H9 (cell line): ENCODE measurements around the gene SCFD2. TPM values are rescaled to one million over a fixed set of nuclear protein-coding genes. Genes with fewer than 3 reads are reported as not detected.

Source experiments
- DNase-seq: peaks from one replicate; pipeline ENCODE4 v3.0.0-alpha.2; 2017
- H2AFZ ChIP-seq: one replicate; pipeline ENCODE4 v1.6.1; 2013; ENCODE audit warnings: mild to moderate bottlenecking, low read length, control low read depth, moderate library complexity
- H2AK5ac ChIP-seq: 2 replicates; pipeline ENCODE4 v1.6.1; 2013; ENCODE audit warnings: low read length, control low read depth, mixed read lengths; ENCODE audit not compliant: insufficient read length
- H2BK120ac ChIP-seq: one replicate; pipeline ENCODE4 v1.6.1; 2013; ENCODE audit warnings: low read depth, mild to moderate bottlenecking, low read length, control low read depth, inconsistent platforms; ENCODE audit not compliant: poor library complexity, severe bottlenecking
- H2BK12ac ChIP-seq: 2 replicates; pipeline ENCODE4 v1.6.1; 2013; ENCODE audit warnings: low read length, control low read depth, mixed read lengths, low read depth; ENCODE audit not compliant: insufficient read length
- H2BK15ac ChIP-seq: 2 replicates; pipeline ENCODE4 v1.6.1; 2013; ENCODE audit warnings: low read depth, low read length, control low read depth
- H2BK20ac ChIP-seq: one replicate; pipeline ENCODE4 v1.6.1; 2013; ENCODE audit warnings: low read depth, mild to moderate bottlenecking, low read length, control low read depth, inconsistent platforms; ENCODE audit not compliant: poor library complexity, severe bottlenecking
- H2BK5ac ChIP-seq: 2 replicates; pipeline ENCODE4 v1.6.1; 2013; ENCODE audit warnings: low read length, control low read depth, mixed read lengths; ENCODE audit not compliant: insufficient read length
- H3K14ac ChIP-seq: 2 replicates; pipeline ENCODE4 v1.6.1; 2013; ENCODE audit warnings: low read length, control low read depth; ENCODE audit not compliant: insufficient read depth
- H3K18ac ChIP-seq: 2 replicates; pipeline ENCODE4 v1.6.1; 2013; ENCODE audit warnings: low read depth, mild to moderate bottlenecking, mixed read lengths, low read length, control low read depth; ENCODE audit not compliant: insufficient read length
- H3K23ac ChIP-seq: 2 replicates; pipeline ENCODE4 v1.6.1; 2013; ENCODE audit warnings: low read length, control low read depth, mixed read lengths, low read depth; ENCODE audit not compliant: insufficient read length
- H3K23me2 ChIP-seq: 2 replicates; pipeline ENCODE4 v1.6.1; 2013; ENCODE audit warnings: low read depth, mild to moderate bottlenecking, mixed read lengths, low read length, control low read depth; ENCODE audit not compliant: insufficient read length, poor library complexity, severe bottlenecking
- H3K27ac ChIP-seq: 2 replicates; pipeline ENCODE4 v1.5.1; 2013; ENCODE audit warnings: low read length, control low read depth, mixed read lengths, low read depth; ENCODE audit not compliant: insufficient read length
- H3K27me3 ChIP-seq: 2 replicates; pipeline ENCODE4 v1.6.1; 2013; ENCODE audit warnings: low read length, control low read depth, inconsistent platforms; ENCODE audit not compliant: insufficient read depth
- H3K4ac ChIP-seq: 2 replicates; pipeline ENCODE4 v1.6.1; 2013; ENCODE audit warnings: low read depth, mild to moderate bottlenecking, control low read depth, inconsistent platforms, low read length, moderate library complexity
- H3K4me1 ChIP-seq: 2 replicates; pipeline ENCODE4 v1.6.1; 2013; ENCODE audit warnings: low read length, control low read depth, inconsistent platforms; ENCODE audit not compliant: insufficient read depth
- H3K4me2 ChIP-seq: 2 replicates; pipeline ENCODE4 v1.6.1; 2013; ENCODE audit warnings: low read length, control low read depth, mixed read lengths; ENCODE audit not compliant: insufficient read length, insufficient read depth
- H3K56ac ChIP-seq: 2 replicates; pipeline ENCODE4 v1.6.1; 2013; ENCODE audit warnings: low read depth, mild to moderate bottlenecking, mixed read lengths, low read length, control low read depth; ENCODE audit not compliant: insufficient read length
- H3K79me1 ChIP-seq: 2 replicates; pipeline ENCODE4 v1.6.1; 2013; ENCODE audit warnings: low read depth, mild to moderate bottlenecking, moderate library complexity, low read length, control low read depth, inconsistent platforms; ENCODE audit not compliant: insufficient read depth, poor library complexity, severe bottlenecking
- H3K79me2 ChIP-seq: 2 replicates; pipeline ENCODE4 v1.6.1; 2013; ENCODE audit warnings: low read length, control low read depth, inconsistent platforms; ENCODE audit not compliant: insufficient read depth
- H3K9ac ChIP-seq: 2 replicates; pipeline ENCODE4 v1.6.1; 2013; ENCODE audit warnings: low read length, control low read depth, mixed read lengths; ENCODE audit not compliant: insufficient read length; ENCODE audit errors: extremely low read depth
- H3K9me3 ChIP-seq: one replicate; pipeline ENCODE4 v1.6.1; 2013; ENCODE audit warnings: low read depth, low read length, inconsistent platforms; ENCODE audit not compliant: control insufficient read depth
- H3T11ph ChIP-seq: one replicate; pipeline ENCODE4 v1.6.1; 2013; ENCODE audit warnings: mild to moderate bottlenecking, low read length, control low read depth, inconsistent platforms
- H4K20me1 ChIP-seq: one replicate; pipeline ENCODE4 v1.6.1; 2013; ENCODE audit not compliant: control insufficient read depth, insufficient read length, insufficient read depth
- H4K5ac ChIP-seq: 2 replicates; pipeline ENCODE4 v1.6.1; 2013; ENCODE audit warnings: low read depth, mild to moderate bottlenecking, mixed read lengths, low read length, control low read depth; ENCODE audit not compliant: insufficient read length
- H4K8ac ChIP-seq: replicated peaks from 2 replicates; pipeline ENCODE4 v1.6.1; 2013; ENCODE audit warnings: low read length, control low read depth, mixed read lengths, low read depth; ENCODE audit not compliant: insufficient read length
- H4K91ac ChIP-seq: 2 replicates; pipeline ENCODE4 v1.6.1; 2013; ENCODE audit warnings: low read depth, mild to moderate bottlenecking, moderate library complexity, mixed read lengths, low read length, control low read depth; ENCODE audit not compliant: insufficient read length
- H3K27ac Mint-ChIP-seq, 3 experiments: 2 replicates in 2 of 3; 3 replicates in 1 of 3; pipeline ENCODE4 v1.8.0; 2020 to 2021; ENCODE audit warnings: mixed read lengths in 3 of 3, mild to moderate bottlenecking in 1 of 3, moderate library complexity in 1 of 3
- H3K27me3 Mint-ChIP-seq: 2 replicates; pipeline ENCODE4 v1.8.0; 2021; ENCODE audit warnings: low read depth, mild to moderate bottlenecking, moderate library complexity, mixed read lengths
- H3K36me3 Mint-ChIP-seq, 3 experiments: 2 replicates in 2 of 3; 3 replicates in 1 of 3; pipeline ENCODE4 v1.8.0; 2020 to 2021; ENCODE audit warnings: low read depth in 3 of 3, mixed read lengths in 3 of 3; ENCODE audit not compliant: insufficient read depth in 1 of 3
- H3K4me1 Mint-ChIP-seq, 2 experiments: 2 replicates each; pipeline ENCODE4 v1.8.0; 2020; ENCODE audit warnings: mixed read lengths in 2 of 2
- H3K4me3 Mint-ChIP-seq, 2 experiments: 2 replicates in 1 of 2; 3 replicates in 1 of 2; pipeline ENCODE4 v1.8.0; 2020 to 2021; ENCODE audit warnings: mild to moderate bottlenecking in 2 of 2, mixed read lengths in 2 of 2, moderate library complexity in 1 of 2
- H3K9me3 Mint-ChIP-seq, 2 experiments: 2 replicates in 1 of 2; 3 replicates in 1 of 2; pipeline ENCODE4 v1.8.0; 2020; ENCODE audit warnings: mild to moderate bottlenecking in 2 of 2, mixed read lengths in 2 of 2, moderate library complexity in 1 of 2
- CTCF ChIP-seq: fragments of 200-600 bp; sonication (generic); conservative IDR thresholded peaks from 3 replicates; pipeline ENCODE4 v1.8.0; 2021; ENCODE audit warnings: antibody characterized with exemption, mild to moderate bottlenecking
- WGBS: extraction: QIAGEN DNeasy Blood & Tissue Kit; methylation state at CpG from one replicate; pipeline ENCODE4 v1.1.7; 2013; ENCODE audit warnings: missing lambda C conversion rate, low lambda C conversion rate, mixed read lengths; ENCODE audit not compliant: insufficient read length; ENCODE audit errors: extremely low coverage; 5-methylcytosine and 5-hydroxymethylcytosine counted together
- total RNA-seq: library from RNA; stranded (reverse); gene quantifications from 2 replicates; pipeline ENCODE4 v1.2.1, GENCODE V29; 2021

The SCFD2 gene
- total RNA-seq, 1 experiment from 2014 or later: 10.1 TPM

- H3K23me2 ChIP-seq: no peaks in the 10 kb centered on the region
- no peak overlapping the region for H3K4ac ChIP-seq
- no peak for TF ChIP-seq CTCF
Observed at GRCh38 chr4:52889778-52890520, 475.9 kb downstream of the SCFD2 start.

More at GRCh38 chr4:52889778-52890520, 475.9 kb downstream of the SCFD2 start:
- no peak overlapping the region for H3T11ph ChIP-seq
- H3K14ac ChIP-seq: no peak overlapping the region
- no peak overlapping the region for H3K23ac ChIP-seq
- H3K18ac ChIP-seq: no peak overlapping the region
- Mint-ChIP-seq H3K4me3 (no peak overlapping the region), H3K36me3 (peaks cover 3 to 10% (median 3%) of the 10 kb centered on the region in 3 experiments; a peak in 4 of 7 replicates), H3K27ac (no peak overlapping the region), H3K27me3 (no peaks in the 10 kb centered on the region; the same call in 1 of the 2 replicates), H3K9me3 (peaks cover 0 to 8% of the 10 kb centered on the region in 2 experiments; a peak in 3 of 5 replicates), H3K4me1 (peaks cover 6 to 21% of the 10 kb centered on the region in 2 experiments)
- no peak overlapping the region for H2BK20ac ChIP-seq
- no peaks in the 10 kb centered on the region for H3K27me3 ChIP-seq
- no peak overlapping the region for H4K91ac ChIP-seq
- H3K9ac ChIP-seq: no peak overlapping the region
- H3K79me1 ChIP-seq: no peaks in the 10 kb centered on the region
- H3K56ac ChIP-seq: no peak overlapping the region
- no CpG with 5 or more reads among the region's 2 CpGs for WGBS
- no peak overlapping the region for H2BK15ac ChIP-seq
- no peaks in the 10 kb centered on the region for H3K4me1 ChIP-seq
- no peak overlapping the region for H2BK120ac ChIP-seq
- H4K20me1 ChIP-seq: no peaks in the 10 kb centered on the region
- H2BK12ac ChIP-seq: no peak overlapping the region
- H3K4me2 ChIP-seq: no peak overlapping the region
- H4K5ac ChIP-seq: no peak overlapping the region
- no peaks in the 10 kb centered on the region for H3K79me2 ChIP-seq
- no peak overlapping the region for H2BK5ac ChIP-seq
- H2AFZ ChIP-seq: no peak overlapping the region
- H3K9me3 ChIP-seq: no peaks in the 10 kb centered on the region
- DNase-seq: no peak
- H3K27ac ChIP-seq: no peak overlapping the region
- no peak overlapping the region for H2AK5ac ChIP-seq
- no peak overlapping the region for H4K8ac ChIP-seq
